ENCODE data around the gene GPR55.

- TF ChIP-seq CTCF (IDR thresholded peaks at IDR 0.05; ENCODE audit: poor library complexity, severe bottlenecking) (no peak), EZH2 (IDR thresholded peaks at IDR 0.05; ENCODE audit: borderline replicate concordance, insufficient read depth, low read length, poor library complexity, severe bottlenecking) (no peak), SMC3 (conservative IDR thresholded peaks at IDR 0.05; ENCODE audit: poor library complexity) (no peak), TAF1 (IDR thresholded peaks at IDR 0.05; ENCODE audit: low read depth) (no peak), POLR2AphosphoS5 (IDR thresholded peaks at IDR 0.05) (no peak), REST (IDR thresholded peaks at IDR 0.05; ENCODE audit: borderline replicate concordance) (no peak), MXI1 (conservative IDR thresholded peaks at IDR 0.05; ENCODE audit: poor library complexity, severe bottlenecking) (no peak)
These were observed 7.8 kb upstream of the GPR55 start for GRCh38 chr2:230932556-230933511.

Data from neural cell (in vitro differentiated cells).